Brain microvascular endothelial cell (primary cell): ENCODE measurements around the gene KCNT1.

Experiments
- DNase-seq: peaks from one replicate; pipeline ENCODE4 v3.0.0-alpha.2; 2020
- H3K27ac ChIP-seq: fragments of 250-450 bp; sonication (Bioruptor Pico); 2 replicates; pipeline ENCODE4 v1.5.1; 2020; ENCODE audit warnings: mild to moderate bottlenecking, moderate library complexity
- H3K27me3 ChIP-seq: fragments of 250-450 bp; sonication (Bioruptor Pico); replicated peaks from 2 replicates; pipeline ENCODE4 v1.5.1; 2020; ENCODE audit warnings: mild to moderate bottlenecking
- H3K36me3 ChIP-seq: fragments of 250-450 bp; sonication (Bioruptor Pico); replicated peaks from 2 replicates; pipeline ENCODE4 v1.5.1; 2020; ENCODE audit warnings: mild to moderate bottlenecking
- H3K4me3 ChIP-seq: 2 replicates; pipeline ENCODE4 v1.5.1; 2011; ENCODE audit warnings: low read depth, mild to moderate bottlenecking, control low read depth, low read length, moderate library complexity
- in situ Hi-C: cut with HindIII; loops from 2 replicates; pipeline ENCODE4 v1.10.0; 2017; ENCODE audit warnings: low sequenced_read_pairs, low pct_ligation_motif_present
- TF ChIP-seq, protein P1 (sequence below): IDR thresholded peaks from 2 replicates; pipeline ENCODE4 v1.5.1; 2011; ENCODE audit warnings: low read depth, mild to moderate bottlenecking, moderate library complexity, low read length, control low read depth, inconsistent platforms; ENCODE audit errors: missing control alignments

Gene KCNT1

DNA sequence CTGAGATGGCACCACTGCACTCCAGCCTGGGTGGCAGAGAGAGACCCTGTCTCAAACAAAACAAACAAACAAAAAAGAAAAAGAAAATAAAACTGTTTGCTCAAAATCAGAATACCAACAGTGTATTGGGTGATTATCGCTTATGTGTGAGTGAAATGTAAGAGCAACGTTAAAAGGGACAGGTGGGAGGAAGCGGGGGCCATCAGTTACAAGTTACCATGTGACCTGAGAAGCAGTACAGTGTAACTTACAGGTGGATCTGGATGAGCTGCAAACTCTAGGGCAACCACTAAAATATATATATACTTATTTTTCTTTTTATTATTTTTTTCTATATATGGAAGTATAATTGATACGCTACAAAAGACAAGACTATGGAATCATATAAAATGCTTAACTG lies 93.4 kb downstream of the KCNT1 start:
- H3K36me3 ChIP-seq, result no peaks in the 10 kb centered on the region
- in situ Hi-C loops, result no loop called here
- DNase-seq, result no peak
- H3K27ac ChIP-seq, result no peak overlapping the region
- TF ChIP-seq, protein P1, sequence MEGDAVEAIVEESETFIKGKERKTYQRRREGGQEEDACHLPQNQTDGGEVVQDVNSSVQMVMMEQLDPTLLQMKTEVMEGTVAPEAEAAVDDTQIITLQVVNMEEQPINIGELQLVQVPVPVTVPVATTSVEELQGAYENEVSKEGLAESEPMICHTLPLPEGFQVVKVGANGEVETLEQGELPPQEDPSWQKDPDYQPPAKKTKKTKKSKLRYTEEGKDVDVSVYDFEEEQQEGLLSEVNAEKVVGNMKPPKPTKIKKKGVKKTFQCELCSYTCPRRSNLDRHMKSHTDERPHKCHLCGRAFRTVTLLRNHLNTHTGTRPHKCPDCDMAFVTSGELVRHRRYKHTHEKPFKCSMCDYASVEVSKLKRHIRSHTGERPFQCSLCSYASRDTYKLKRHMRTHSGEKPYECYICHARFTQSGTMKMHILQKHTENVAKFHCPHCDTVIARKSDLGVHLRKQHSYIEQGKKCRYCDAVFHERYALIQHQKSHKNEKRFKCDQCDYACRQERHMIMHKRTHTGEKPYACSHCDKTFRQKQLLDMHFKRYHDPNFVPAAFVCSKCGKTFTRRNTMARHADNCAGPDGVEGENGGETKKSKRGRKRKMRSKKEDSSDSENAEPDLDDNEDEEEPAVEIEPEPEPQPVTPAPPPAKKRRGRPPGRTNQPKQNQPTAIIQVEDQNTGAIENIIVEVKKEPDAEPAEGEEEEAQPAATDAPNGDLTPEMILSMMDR, result no peak
- H3K4me3 ChIP-seq, result no peak overlapping the region
- H3K27me3 ChIP-seq, result no peaks in the 10 kb centered on the region

DNA sequence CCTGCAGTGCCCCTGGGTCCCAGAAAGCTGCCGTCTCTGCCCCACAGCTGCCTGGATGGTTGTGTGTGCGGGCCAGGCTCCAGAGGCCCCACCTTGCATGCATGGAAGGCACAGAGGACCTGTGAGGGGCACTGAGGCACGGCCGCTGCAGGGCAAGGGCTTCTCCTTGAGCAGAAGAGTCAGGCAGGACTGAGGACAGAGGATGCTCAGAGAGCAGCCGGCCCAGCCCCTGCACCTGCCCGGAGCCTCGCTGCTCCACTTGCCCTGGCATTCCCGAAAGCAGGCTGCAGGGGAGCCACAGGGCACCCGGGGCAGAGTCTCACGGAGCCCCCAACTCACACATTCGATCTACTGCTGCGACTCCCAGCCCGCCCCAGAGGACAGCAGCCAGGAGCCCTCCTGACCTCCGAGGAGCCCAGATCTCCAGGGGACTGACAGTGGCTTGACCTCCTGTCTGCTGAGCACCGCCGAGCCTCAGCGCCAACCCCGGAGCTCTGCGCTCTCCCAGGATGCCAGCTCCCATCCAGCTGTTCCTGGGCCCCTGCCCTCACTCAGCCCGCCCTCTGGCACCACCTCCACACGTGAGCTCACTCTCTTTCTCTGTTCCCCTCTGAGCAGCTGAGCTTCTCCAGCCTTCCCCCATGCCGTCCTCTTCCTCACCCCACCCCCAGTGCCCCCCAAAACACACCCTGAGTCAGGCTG lies 95.0 kb downstream of the KCNT1 start:
- no peak overlapping the region for H3K27ac ChIP-seq
- H3K27me3 ChIP-seq, result no peaks in the 10 kb centered on the region
- no peak for DNase-seq
- no peaks in the 10 kb centered on the region for H3K36me3 ChIP-seq
- H3K4me3 ChIP-seq, result no peak overlapping the region
- in situ Hi-C loops, result no loop called here
- TF ChIP-seq, protein P1, result no peak

DNA sequence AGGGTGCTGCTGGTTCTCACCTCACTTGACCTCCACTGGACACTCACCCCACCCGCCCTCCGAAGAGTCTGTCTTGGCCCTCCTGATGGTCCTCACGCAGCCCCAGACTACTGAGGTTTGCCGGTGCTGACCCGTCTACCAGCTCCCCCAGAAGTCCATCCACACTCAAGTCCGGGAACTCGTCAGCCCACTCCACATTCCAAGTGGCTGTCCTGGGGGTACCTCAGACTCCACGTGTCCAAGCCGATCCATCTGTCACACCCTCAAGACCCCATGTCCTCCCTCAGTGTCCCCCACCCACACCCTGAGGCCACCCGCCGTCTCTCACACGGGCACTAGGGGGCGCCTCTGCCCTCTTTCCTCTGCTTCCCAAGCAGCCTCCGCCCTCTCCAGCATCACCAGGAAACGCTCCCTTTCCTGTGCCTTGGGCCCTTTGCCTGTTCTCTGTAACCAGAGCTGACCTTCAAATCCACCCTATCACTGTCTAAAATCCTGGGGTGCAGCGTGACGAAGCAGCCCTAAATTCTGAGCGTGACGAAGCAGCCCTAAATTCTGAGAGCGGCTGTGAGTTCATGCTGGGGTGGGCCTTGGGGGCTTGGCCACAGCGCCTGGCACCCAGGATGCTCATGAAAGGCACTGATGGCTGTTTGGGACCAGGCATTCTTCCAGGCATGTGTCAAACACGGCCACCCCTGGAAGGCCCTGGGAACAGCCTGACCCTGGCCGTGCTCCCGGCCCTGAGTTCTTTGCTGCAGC lies 95.7 kb downstream of the KCNT1 start:
- no peak overlapping the region for H3K4me3 ChIP-seq
- TF ChIP-seq, protein P1, result peak; percentile 88
- no peaks in the 10 kb centered on the region for H3K36me3 ChIP-seq
- in situ Hi-C loops, result no loop called here
- no peak overlapping the region for H3K27ac ChIP-seq
- no peaks in the 10 kb centered on the region for H3K27me3 ChIP-seq
- peak; percentile 23 for DNase-seq

DNA sequence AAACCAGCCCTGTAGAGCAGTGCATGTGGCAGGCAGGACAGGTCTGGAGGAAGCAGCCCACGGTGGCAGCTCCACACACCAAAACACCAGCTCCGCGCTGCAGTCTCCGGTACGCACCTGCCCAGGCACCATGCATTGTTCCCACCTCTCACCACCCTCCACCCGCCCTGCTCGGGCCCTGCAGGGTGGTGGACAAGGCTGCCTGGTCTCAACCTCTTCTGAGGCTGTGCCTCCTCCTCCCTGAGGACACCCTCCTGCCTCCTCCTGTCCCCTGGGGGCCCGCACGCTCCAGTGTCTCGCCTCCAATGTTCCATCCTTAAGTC lies 96.2 kb downstream of the KCNT1 start:
- in situ Hi-C loops, result no loop called here
- Histone ChIP-seq H3K27ac (no peak overlapping the region), H3K4me3 (no peak overlapping the region), H3K36me3 (no peaks in the 10 kb centered on the region), H3K27me3 (no peaks in the 10 kb centered on the region)
- TF ChIP-seq, protein P1, result no peak
- DNase-seq, result no peak

DNA sequence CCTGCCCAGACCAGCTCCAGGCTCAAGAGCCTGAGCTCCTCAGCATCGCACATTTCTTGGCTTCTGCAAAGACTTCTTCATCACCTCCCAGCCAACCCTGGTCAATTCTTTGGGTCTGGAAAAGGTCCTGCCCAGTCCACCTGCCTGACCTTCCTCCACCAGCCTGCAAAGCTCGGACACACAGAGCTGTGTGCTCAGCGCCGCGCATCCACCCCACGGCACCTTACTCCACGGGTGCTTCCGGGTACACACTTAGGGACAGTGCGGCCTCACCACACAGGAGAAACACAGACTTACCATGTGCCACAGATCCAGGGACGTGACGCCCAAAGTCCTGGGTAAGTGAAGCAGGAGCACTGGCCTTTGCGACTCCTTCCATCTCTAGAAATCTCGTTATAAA lies 97.3 kb downstream of the KCNT1 start:
- Histone ChIP-seq H3K27me3 (no peaks in the 10 kb centered on the region), H3K36me3 (no peaks in the 10 kb centered on the region), H3K4me3 (no peak overlapping the region), H3K27ac (no peak overlapping the region)
- no peak for DNase-seq
- TF ChIP-seq, protein P1, result no peak
- in situ Hi-C loops, result no loop called here
